ENCODE results near the gene SUSD4. TPM values are rescaled to one million over a fixed set of nuclear protein-coding genes. Genes with fewer than 3 reads are reported as not detected.
"Not testable (repeated sequence)": the region's sequence is repeated elsewhere in the genome, so short reads cannot be mapped to it uniquely, and the experiment has no call there.

The SUSD4 gene
- total RNA-seq, 2 donors from 2014 or later, result 11.0 to 15.6 TPM

- no peak for DNase-seq
- ATAC-seq, result no peak
- intact Hi-C loops (cut with DNase I), result no loop called here
These were observed 51.7 kb downstream of the SUSD4 start for GRCh38 chr1:223312273-223312672.

GRCh38 chr1:223311826-223312225 lies 52.1 kb downstream of the SUSD4 start:
- DNase-seq (no peak), ATAC-seq (no peak)
- intact Hi-C loops (cut with DNase I), result no loop called here

GRCh38 chr1:223308136-223308535 lies 55.8 kb downstream of the SUSD4 start:
- DNase-seq, result no peak
- intact Hi-C loops (cut with DNase I), result no loop called here
- no peak for ATAC-seq

- intact Hi-C loops (cut with DNase I), result no loop called here
- ATAC-seq (no peak), DNase-seq (no peak)
These were observed 56.4 kb downstream of the SUSD4 start for GRCh38 chr1:223307544-223307943.

- ATAC-seq (no peak), DNase-seq (no peak)
- intact Hi-C loops (cut with DNase I), result no loop called here
These were observed 59.0 kb downstream of the SUSD4 start for GRCh38 chr1:223304931-223305330.

GRCh38 chr1:223301371-223301770 lies 62.6 kb downstream of the SUSD4 start:
- ATAC-seq, result no peak
- intact Hi-C loops (cut with DNase I), result no loop called here
- DNase-seq, result no peak

- DNase-seq (no peak), ATAC-seq (no peak)
- intact Hi-C loops (cut with DNase I), result no loop called here
These were observed 64.4 kb downstream of the SUSD4 start for GRCh38 chr1:223299553-223299952.

- no peak for ATAC-seq
- intact Hi-C loops (cut with DNase I), result no loop called here
- DNase-seq, result no peak
These were observed 65.3 kb downstream of the SUSD4 start for GRCh38 chr1:223298701-223299100.

GRCh38 chr1:223297800-223298199 lies 66.2 kb downstream of the SUSD4 start:
- intact Hi-C loops (cut with DNase I), result no loop called here
- DNase-seq (no peak), ATAC-seq (no peak)

GRCh38 chr1:223291796-223292195 lies 72.2 kb downstream of the SUSD4 start:
- intact Hi-C loops (cut with DNase I), result no loop called here
- no peak for ATAC-seq
- no peak for DNase-seq

- no peak for DNase-seq
- ATAC-seq, result no peak
- intact Hi-C loops (cut with DNase I), result no loop called here
These were observed 73.6 kb downstream of the SUSD4 start for GRCh38 chr1:223290397-223290796.

GRCh38 chr1:223289621-223290020 lies 74.4 kb downstream of the SUSD4 start:
- ATAC-seq (no peak), DNase-seq (no peak)
- intact Hi-C loops (cut with DNase I), result no loop called here

- DNase-seq (no peak), ATAC-seq (no peak)
- intact Hi-C loops (cut with DNase I), result no loop called here
These were observed 75.2 kb downstream of the SUSD4 start for GRCh38 chr1:223288826-223289225.

GRCh38 chr1:223285452-223285851 lies 78.5 kb downstream of the SUSD4 start:
- DNase-seq (no peak), ATAC-seq (no peak)
- intact Hi-C loops (cut with DNase I), result no loop called here

- intact Hi-C loops (cut with DNase I); ATAC-seq; DNase-seq: not testable (repeated sequence)
These were observed 80.3 kb downstream of the SUSD4 start for GRCh38 chr1:223283697-223284096.

GRCh38 chr1:223278311-223278710 lies 85.7 kb downstream of the SUSD4 start:
- DNase-seq; ATAC-seq; intact Hi-C loops (cut with DNase I): not testable (repeated sequence)

- intact Hi-C loops (cut with DNase I), result no loop called here
- no peak for DNase-seq
- no peak for ATAC-seq
These were observed 87.9 kb downstream of the SUSD4 start for GRCh38 chr1:223276029-223276428.

GRCh38 chr1:223273511-223273910 lies 90.5 kb downstream of the SUSD4 start:
- intact Hi-C loops (cut with DNase I), result no loop called here
- ATAC-seq, result no peak

GRCh38 chr1:223271085-223271781 lies 92.7 kb downstream of the SUSD4 start:
- DNase-seq, result no peak
- intact Hi-C loops (cut with DNase I), result no loop called here
- ATAC-seq, result no peak

More at GRCh38 chr1:223273511-223273910, 90.5 kb downstream of the SUSD4 start:
- DNase-seq, result no peak

GRCh38 chr1:223270155-223270554 lies 93.8 kb downstream of the SUSD4 start:
- DNase-seq, result no peak
- intact Hi-C loops (cut with DNase I), result no loop called here
- ATAC-seq, result no peak

GRCh38 chr1:223269006-223269405 lies 95.0 kb downstream of the SUSD4 start:
- no peak for ATAC-seq
- no peak for DNase-seq

More at GRCh38 chr1:223269006-223269405, 95.0 kb downstream of the SUSD4 start:
- intact Hi-C loops (cut with DNase I), result no loop called here
